ENCODE results near the gene KIF22.
A peak's percentile ranks its signal among the peaks of the same experiment; 100 is the strongest.

KIF22 gene

GRCh38 chr16:29849505-29849904 is 59.0 kb downstream of the KIF22 start:
- H3K9me3 ChIP-seq, result no peaks in the 10 kb centered on the region
- no peak overlapping the region for H3K4me3 ChIP-seq (ENCODE audit: low read depth in 1 of 2, low read length in 1 of 2)
- H3K27me3 ChIP-seq, result no peaks in the 10 kb centered on the region
- TF ChIP-seq, protein P1, sequence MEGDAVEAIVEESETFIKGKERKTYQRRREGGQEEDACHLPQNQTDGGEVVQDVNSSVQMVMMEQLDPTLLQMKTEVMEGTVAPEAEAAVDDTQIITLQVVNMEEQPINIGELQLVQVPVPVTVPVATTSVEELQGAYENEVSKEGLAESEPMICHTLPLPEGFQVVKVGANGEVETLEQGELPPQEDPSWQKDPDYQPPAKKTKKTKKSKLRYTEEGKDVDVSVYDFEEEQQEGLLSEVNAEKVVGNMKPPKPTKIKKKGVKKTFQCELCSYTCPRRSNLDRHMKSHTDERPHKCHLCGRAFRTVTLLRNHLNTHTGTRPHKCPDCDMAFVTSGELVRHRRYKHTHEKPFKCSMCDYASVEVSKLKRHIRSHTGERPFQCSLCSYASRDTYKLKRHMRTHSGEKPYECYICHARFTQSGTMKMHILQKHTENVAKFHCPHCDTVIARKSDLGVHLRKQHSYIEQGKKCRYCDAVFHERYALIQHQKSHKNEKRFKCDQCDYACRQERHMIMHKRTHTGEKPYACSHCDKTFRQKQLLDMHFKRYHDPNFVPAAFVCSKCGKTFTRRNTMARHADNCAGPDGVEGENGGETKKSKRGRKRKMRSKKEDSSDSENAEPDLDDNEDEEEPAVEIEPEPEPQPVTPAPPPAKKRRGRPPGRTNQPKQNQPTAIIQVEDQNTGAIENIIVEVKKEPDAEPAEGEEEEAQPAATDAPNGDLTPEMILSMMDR (IDR thresholded peaks at IDR 0.05), result no peak
- H3K27ac ChIP-seq, result peak overlapping the region; percentile 44
- peaks cover 54% of the 10 kb centered on the region for H3K36me3 ChIP-seq
- H3K4me1 ChIP-seq (ENCODE audit: control insufficient read depth in 1 of 2, insufficient read depth in 1 of 2, low read depth in 1 of 2, low read length in 1 of 2), result no peaks in the 10 kb centered on the region

DNA sequence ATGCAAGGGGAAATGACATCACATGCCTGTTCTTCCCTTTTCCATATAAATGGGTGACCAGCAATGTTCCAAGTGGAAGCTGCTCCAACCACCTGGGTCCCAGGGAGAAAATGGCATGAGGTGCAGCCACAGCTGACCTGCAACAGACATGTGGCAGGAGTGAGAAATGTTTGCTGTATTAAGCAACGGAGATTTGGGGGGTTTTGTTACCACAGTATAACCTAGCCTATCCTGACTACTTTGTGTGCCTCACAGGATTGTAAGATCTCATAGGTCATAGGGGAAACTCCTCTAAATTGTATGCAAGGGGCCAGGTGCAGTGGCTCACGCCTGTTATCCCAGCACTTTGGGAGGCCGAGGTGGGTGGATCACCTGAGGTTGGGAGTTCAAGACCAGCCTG is 60.4 kb downstream of the KIF22 start:
- Histone ChIP-seq H3K9me3 (no peaks in the 10 kb centered on the region), H3K36me3 (peaks cover 39% of the 10 kb centered on the region), H3K27ac (no peak overlapping the region), H3K4me3 (ENCODE audit: low read depth in 1 of 2, low read length in 1 of 2) (no peak overlapping the region), H3K27me3 (no peaks in the 10 kb centered on the region), H3K4me1 (ENCODE audit: control insufficient read depth in 1 of 2, insufficient read depth in 1 of 2, low read depth in 1 of 2, low read length in 1 of 2) (no peaks in the 10 kb centered on the region)
- TF ChIP-seq, protein P1 (IDR thresholded peaks at IDR 0.05), result no peak

DNA sequence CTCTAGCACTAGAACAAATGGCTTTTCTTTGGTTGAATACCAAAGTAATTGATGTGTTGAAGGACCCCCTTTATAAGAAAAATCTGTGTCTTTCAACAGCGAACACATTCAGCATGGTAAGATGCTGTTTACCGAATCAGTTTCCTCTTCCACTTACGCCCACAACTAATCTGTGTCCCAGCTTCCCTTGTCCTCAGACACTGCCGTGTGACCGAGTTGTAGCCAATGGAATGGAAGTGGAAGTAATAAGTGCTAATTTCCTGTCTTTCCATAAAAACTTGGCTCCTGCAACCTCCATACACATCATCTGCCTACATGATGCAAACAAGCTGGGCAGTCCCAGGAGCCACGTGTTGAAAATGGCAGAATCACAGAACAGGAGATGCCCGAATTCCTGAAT is 62.1 kb downstream of the KIF22 start:
- H3K4me1 ChIP-seq (ENCODE audit: control insufficient read depth in 1 of 2, insufficient read depth in 1 of 2, low read depth in 1 of 2, low read length in 1 of 2), result no peaks in the 10 kb centered on the region
- H3K4me3 ChIP-seq (ENCODE audit: low read depth in 1 of 2, low read length in 1 of 2), result no peak overlapping the region
- no peaks in the 10 kb centered on the region for H3K27me3 ChIP-seq
- peaks cover 23% of the 10 kb centered on the region for H3K36me3 ChIP-seq
- TF ChIP-seq, protein P1 (IDR thresholded peaks at IDR 0.05), result no peak
- no peaks in the 10 kb centered on the region for H3K9me3 ChIP-seq
- no peak overlapping the region for H3K27ac ChIP-seq

GRCh38 chr16:29854520-29855100 is 64.1 kb downstream of the KIF22 start:
- Histone ChIP-seq H3K27ac (no peak overlapping the region), H3K27me3 (no peaks in the 10 kb centered on the region), H3K36me3 (peaks cover 21% of the 10 kb centered on the region), H3K4me3 (ENCODE audit: low read depth in 1 of 2, low read length in 1 of 2) (no peak overlapping the region), H3K9me3 (no peaks in the 10 kb centered on the region), H3K4me1 (ENCODE audit: control insufficient read depth in 1 of 2, insufficient read depth in 1 of 2, low read depth in 1 of 2, low read length in 1 of 2) (no peaks in the 10 kb centered on the region)
- TF ChIP-seq, protein P1 (IDR thresholded peaks at IDR 0.05), result no peak

Measured in neutrophil (primary cell).